ENCODE results near the gene CARM1.
"Not testable (repeated sequence)": the region's sequence is repeated elsewhere in the genome, so short reads cannot be mapped to it uniquely, and the experiment has no call there.

The CARM1 gene

DNA sequence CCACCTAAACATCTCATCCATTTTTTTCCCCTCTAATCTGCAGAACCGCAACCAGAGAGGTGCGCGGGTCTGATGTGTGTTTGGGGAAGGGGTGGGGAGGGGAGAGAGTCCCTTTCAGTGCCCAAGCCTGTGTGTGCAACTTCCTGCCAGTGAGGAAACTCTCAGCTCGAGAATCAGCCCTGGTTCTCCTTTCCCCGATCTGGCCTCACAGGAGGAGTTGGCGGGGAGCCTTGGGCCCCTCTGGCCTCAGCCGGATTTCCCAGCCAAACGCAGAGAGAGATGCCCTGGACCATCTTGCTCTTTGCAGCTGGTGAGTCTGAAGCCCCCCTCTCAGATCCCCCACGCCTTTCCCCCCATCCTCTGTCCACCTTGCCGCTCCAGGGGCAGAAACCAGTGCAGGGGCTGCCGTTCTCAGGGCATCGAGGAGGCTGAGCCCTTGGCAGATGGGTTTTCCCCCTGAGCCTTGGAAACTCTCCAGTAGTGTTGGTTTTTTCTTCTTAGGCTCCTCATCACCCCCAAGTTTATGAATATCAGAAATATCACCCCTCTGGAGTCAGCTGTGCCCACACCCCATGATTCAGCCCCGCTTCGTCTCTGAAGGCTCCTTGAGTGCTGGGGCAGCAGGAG lies 23.0 kb upstream of the CARM1 start, which contains the start of gene C19orf38:
Gene C19orf38 (plus strand): TSS at position 186 of the 627 bp plus-strand sequence. CDS start 94 bp downstream, at position 280.
- no peak within 1 kb of the TSS for H3K4me3 ChIP-seq (ENCODE audit: low read length)
- DNase-seq (ENCODE audit: low read depth): no peak
- TF ChIP-seq, protein P1, sequence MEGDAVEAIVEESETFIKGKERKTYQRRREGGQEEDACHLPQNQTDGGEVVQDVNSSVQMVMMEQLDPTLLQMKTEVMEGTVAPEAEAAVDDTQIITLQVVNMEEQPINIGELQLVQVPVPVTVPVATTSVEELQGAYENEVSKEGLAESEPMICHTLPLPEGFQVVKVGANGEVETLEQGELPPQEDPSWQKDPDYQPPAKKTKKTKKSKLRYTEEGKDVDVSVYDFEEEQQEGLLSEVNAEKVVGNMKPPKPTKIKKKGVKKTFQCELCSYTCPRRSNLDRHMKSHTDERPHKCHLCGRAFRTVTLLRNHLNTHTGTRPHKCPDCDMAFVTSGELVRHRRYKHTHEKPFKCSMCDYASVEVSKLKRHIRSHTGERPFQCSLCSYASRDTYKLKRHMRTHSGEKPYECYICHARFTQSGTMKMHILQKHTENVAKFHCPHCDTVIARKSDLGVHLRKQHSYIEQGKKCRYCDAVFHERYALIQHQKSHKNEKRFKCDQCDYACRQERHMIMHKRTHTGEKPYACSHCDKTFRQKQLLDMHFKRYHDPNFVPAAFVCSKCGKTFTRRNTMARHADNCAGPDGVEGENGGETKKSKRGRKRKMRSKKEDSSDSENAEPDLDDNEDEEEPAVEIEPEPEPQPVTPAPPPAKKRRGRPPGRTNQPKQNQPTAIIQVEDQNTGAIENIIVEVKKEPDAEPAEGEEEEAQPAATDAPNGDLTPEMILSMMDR (IDR thresholded peaks at IDR 0.05; ENCODE audit: insufficient read depth, low read depth, low read length, missing control alignments): no peak

DNA sequence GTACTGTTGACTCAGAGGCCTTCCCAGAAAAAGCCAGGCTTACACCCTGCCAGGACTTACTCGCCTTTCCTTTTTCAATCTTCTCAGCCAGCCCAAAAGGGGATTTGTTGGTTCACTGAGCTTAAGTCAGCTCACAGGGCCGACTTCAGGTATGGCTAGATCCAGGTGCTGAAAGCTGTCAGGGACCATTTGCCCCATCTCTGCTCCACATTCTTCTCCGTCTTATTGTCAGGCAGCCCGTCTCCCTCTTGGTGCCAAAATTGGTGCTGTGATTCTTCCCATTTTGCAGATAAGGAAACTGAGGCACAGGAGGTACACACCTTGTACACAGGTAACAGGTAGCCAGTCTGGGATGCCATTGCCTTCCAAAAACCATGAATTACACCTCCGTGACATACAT lies 20.7 kb upstream of the CARM1 start:
- TF ChIP-seq, protein P1 (IDR thresholded peaks at IDR 0.05; ENCODE audit: insufficient read depth, low read depth, low read length, missing control alignments): no peak
- no peak for DNase-seq (ENCODE audit: low read depth)
- H3K4me3 ChIP-seq (ENCODE audit: low read length): no peak overlapping the region

DNA sequence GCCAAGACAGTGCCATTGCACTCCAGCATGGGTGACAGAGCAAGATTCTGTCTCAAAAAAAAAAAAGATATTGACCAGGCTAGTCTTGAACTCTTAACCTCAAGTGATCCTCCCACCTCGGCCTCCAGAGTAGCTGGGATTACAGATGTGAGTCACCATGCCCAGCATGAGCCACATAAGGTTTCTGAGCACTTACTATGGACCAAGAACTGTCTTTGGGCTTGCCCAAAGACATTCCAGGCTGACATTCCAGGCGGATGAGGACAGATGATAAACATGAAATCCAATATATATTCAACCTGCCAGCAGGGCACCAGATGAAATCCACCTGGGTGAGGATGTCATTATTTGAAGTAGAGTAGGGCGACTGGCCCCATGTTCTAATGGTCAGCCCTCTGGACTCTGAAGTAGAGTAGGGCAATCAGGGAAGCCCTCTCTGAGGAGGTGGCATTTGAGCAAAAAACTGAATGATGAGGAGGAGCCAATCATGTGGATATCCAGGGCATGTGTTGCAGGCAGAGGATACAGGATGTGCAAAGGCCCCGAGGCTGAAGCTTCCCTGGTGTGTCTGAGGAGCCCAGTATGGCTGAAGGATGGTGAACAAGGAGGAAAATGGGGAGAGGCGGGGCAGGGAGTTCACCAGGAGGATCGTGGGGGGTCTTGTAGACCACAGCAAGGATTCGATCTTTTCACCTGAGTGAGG lies 19.1 kb upstream of the CARM1 start:
- H3K4me3 ChIP-seq (ENCODE audit: low read length): no peak overlapping the region
- DNase-seq (ENCODE audit: low read depth): peak; percentile 73
- TF ChIP-seq, protein P1 (IDR thresholded peaks at IDR 0.05; ENCODE audit: insufficient read depth, low read depth, low read length, missing control alignments): no peak

DNA sequence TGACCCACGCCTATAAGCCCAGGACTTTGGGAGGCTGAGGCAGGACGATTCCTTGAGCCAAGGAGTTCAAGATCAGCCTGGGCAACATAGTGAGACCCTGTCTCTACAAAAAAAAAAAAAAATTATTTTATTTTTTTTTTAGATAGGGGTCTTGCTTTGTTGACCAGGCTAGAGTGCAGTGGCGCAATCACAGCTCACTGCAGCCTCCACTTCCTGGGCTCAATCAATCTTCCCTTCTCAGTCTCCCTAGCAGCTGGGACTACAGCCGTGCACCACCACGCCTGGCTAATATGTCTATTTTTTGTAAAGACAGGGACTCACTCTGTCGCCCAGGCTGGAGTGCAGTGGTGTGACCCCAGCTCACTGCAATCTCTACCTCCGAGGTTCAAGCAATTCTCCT lies 18.4 kb upstream of the CARM1 start:
- no peak overlapping the region for H3K4me3 ChIP-seq (ENCODE audit: low read length)
- TF ChIP-seq, protein P1 (IDR thresholded peaks at IDR 0.05; ENCODE audit: insufficient read depth, low read depth, low read length, missing control alignments): no peak
- DNase-seq (ENCODE audit: low read depth): no peak

DNA sequence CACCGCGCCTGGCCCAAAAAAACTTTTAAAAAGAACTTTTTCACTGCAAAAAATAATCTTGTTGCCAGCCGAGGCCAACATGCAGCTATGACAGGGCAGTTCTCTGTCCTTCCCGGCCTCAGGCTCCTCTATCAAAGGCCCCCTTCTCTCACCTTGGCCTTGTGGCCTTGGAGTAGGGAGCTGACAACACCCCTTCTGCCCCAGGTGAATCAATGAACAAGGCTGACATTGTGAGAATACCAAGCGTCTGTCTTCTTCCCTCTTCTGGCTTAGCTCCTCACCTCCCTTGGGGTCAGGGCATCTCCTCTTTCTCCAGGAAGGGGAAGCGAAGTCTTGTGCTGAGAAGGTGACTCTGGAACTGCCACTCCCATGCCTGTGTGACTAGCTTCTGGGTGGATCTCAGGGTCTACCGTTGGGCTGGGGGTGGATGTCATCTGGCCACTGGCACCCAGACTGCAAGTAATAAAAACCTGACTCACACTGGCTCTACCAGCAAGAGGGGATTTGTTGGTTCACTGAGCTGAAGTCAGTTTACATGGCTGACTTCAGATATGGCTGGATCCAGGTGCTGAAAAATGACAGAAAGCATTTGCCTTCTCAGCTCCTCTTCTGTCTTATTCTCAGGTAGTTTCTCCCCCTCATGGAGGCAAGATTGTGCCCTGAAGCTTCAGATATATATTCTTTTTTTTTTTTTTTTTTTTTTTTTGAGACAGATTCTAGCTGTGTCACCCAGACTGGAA lies 16.8 kb upstream of the CARM1 start:
- TF ChIP-seq, protein P1 (IDR thresholded peaks at IDR 0.05; ENCODE audit: insufficient read depth, low read depth, low read length, missing control alignments): no peak
- H3K4me3 ChIP-seq (ENCODE audit: low read length): no peak overlapping the region
- DNase-seq (ENCODE audit: low read depth): no peak

DNA sequence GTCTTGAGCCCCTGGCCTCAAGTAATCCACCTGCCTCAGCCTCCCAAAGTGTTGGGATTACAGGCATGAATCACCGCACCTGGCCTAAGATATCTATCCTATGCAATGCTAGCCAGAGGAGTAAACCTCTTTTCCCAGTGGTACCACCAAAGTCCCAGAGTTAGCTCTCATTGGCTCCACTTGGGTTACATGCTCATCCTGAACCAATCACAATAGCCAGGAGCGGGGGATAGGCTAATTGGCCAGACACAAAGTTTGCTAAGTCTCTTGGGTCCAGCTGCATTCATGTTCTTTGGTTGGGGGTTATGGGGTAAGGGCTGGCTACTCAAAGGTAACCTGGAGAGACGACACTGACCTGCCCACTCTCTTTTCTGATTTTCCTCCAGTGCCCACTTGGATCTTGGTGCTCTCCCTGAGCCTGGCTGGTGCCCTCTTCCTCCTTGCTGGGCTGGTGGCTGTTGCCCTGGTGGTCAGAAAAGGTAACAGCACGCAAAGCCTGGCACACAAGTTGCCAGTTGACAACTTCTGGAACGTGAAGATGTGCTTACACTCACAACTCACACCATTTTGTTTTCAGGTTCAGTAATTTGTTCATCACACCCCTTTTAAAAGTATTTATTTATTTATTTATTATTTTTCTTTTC lies 15.4 kb upstream of the CARM1 start:
- TF ChIP-seq, protein P1 (IDR thresholded peaks at IDR 0.05; ENCODE audit: insufficient read depth, low read depth, low read length, missing control alignments): peak; percentile 64
- no peak overlapping the region for H3K4me3 ChIP-seq (ENCODE audit: low read length)
- peak; percentile 47 for DNase-seq (ENCODE audit: low read depth)

DNA sequence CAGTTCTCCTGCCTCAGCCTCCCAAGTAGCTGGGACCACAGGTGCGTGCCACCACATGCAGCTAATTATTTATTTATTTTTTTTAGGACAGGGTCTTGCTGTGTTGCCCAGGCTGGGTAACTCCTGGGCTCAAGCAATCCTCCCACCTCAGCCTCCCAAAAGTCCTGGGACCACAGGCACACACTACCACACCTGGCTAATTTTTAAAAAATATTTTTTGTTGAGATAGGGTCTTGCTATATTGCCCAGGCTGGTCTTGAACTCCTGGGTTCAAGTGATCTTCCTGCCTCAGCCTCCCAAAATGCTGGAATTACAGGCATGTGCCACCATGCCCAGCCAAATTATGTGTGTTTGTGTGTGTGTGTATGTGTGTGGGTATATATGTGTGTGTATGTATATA lies 14.5 kb upstream of the CARM1 start:
- not testable (repeated sequence) for H3K4me3 ChIP-seq (ENCODE audit: low read length); DNase-seq (ENCODE audit: low read depth)

Measured in epithelial cell of esophagus (primary cell).